Activated CD4-positive, alpha-beta T cell treated with anti-CD3 and anti-CD28 coated beads for 24 hours (primary cell): Measurements from ENCODE around the gene POLRMT.
"Not testable (repeated sequence)": the region's sequence is repeated elsewhere in the genome, so short reads cannot be mapped to it uniquely, and the experiment has no call there.

Experiments
- DNase-seq, 2 donors: peaks; one replicate each; pipeline ENCODE4 v3.0.0-alpha.2; 2020; ENCODE audit warnings: low read depth in 2 of 2

The POLRMT gene

GRCh38 chr19:628168-628567, 5.2 kb downstream of the POLRMT start:
- DNase-seq, result no peak

GRCh38 chr19:626566-626965, 6.8 kb downstream of the POLRMT start:
- not testable (repeated sequence) for DNase-seq

GRCh38 chr19:625257-625656, 8.1 kb downstream of the POLRMT start:
- DNase-seq, result no peak

- no peak for DNase-seq
These were observed 8.8 kb downstream of the POLRMT start for GRCh38 chr19:624433-625109.

GRCh38 chr19:623974-624373, 9.4 kb downstream of the POLRMT start:
- no peak for DNase-seq

GRCh38 chr19:623175-623916, 10.0 kb downstream of the POLRMT start:
- no peak for DNase-seq

GRCh38 chr19:622666-623065, 10.7 kb downstream of the POLRMT start:
- DNase-seq, result no peak

- no peak for DNase-seq
These were observed 11.5 kb downstream of the POLRMT start for GRCh38 chr19:621819-622218.

GRCh38 chr19:621191-621590, 12.1 kb downstream of the POLRMT start:
- DNase-seq, result not testable (repeated sequence)

GRCh38 chr19:620166-620862, 13.0 kb downstream of the POLRMT start:
- no peak for DNase-seq

- DNase-seq, result no peak
These were observed 13.9 kb downstream of the POLRMT start for GRCh38 chr19:619286-620002.

- DNase-seq, result no peak
These were observed 14.6 kb downstream of the POLRMT start for GRCh38 chr19:618674-619285.

- no peak for DNase-seq
These were observed 15.1 kb downstream of the POLRMT start for GRCh38 chr19:618247-618619.

GRCh38 chr19:617551-618246, 15.6 kb downstream of the POLRMT start:
- no peak for DNase-seq

GRCh38 chr19:616747-617526, 16.4 kb downstream of the POLRMT start:
- no peak for DNase-seq

GRCh38 chr19:616062-616700, 17.2 kb downstream of the POLRMT start:
- DNase-seq, result no peak

- no peak for DNase-seq
These were observed 17.7 kb downstream of the POLRMT start for GRCh38 chr19:615619-616018.

- no peak for DNase-seq
These were observed 19.4 kb downstream of the POLRMT start for GRCh38 chr19:613732-614567.

GRCh38 chr19:612941-613340, 20.4 kb downstream of the POLRMT start:
- DNase-seq, result no peak
